Embryonic facial prominence (tissue), 1 donor: ENCODE results near the gene IL10RB.
"Not testable (repeated sequence)": the region's sequence is repeated elsewhere in the genome, so short reads cannot be mapped to it uniquely, and the experiment has no call there.

Source experiments
- DNase-seq: peaks from one replicate; pipeline ENCODE4 v3.0.0-alpha.2; 2016; ENCODE audit errors: extremely low spot score

IL10RB gene

DNA sequence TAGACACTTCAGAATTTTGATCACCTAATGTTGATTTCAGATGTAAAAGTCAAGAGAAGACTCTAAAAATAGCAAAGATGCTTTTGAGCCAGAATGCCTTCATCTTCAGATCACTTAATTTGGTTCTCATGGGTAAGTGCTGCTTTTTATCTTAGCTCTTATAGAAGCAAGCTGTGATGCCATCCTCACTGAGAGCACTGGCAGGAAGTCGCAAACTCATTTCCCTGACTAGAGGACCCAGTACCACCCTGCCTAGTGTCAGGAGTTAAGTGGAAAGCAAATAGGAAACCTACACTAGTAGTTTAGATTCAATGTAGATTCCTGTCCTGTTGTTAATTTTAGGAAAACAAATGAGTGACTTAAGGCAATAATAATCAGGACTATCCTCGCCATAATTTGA lies 24.3 kb upstream of the IL10RB start:
- no peak for DNase-seq

DNA sequence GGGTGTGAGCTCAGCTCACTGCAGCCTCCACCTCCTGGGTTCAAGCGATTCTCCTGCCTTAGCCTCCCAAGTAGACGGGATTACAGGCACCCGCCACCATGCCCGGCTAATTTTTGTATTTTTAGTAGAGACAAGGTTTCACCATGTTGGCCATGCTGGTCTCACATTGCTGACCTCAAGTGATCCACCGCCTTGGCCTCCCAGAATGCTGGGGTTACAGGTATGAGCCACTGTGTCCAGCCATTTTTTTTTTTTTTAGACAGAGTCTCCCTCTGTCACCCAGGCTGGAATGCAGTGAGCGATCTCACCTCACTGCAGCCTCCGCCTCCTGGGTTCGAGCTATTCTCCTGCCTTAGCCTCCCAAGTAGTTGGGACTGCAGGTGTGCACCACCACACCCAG lies 23.3 kb upstream of the IL10RB start:
- not testable (repeated sequence) for DNase-seq

DNA sequence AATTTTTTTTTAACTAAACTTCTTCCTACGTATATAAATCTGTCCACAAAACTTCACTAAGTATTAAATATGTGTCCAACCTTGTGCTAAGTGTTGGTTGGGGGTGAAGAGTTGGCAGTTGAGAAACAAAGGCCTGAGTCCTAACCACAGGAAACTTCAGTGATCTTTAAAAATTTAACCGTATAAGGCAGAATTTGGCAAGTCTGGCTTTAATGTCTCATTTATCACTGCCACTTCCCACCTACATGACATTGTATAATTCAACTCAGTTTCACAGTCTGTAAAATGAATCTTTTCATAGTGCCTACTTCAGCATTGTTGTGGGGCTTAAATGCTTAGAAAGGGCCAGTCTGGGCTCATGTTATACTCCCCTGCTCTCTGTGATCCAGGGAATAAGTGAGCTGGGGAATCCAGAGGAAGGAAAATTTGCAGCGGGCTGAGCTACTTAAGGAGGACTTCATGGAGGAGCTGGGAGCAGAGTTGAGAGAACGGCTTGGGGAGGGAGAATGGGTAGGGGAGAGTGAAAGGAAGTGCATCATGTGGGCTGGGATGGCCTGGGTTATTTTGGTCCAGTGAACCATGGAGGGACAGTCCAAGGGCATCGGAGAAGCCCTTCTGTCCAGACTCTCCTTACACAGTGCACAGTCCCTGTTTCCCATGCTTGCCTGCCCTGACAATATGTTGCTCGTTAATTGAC lies 21.9 kb upstream of the IL10RB start:
- no peak for DNase-seq

DNA sequence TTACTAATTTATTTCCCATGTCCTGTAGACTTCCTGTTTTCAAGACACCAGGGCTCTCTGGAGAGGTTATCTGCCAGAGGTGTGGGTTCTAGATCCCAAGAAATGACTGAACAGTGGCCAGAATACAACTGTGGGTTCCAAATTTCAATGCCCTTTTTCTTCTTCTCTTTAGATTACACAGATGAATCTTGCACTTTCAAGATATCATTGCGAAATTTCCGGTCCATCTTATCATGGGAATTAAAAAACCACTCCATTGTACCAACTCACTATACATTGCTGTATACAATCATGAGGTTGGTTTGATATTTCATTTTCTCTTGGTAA lies 21.4 kb upstream of the IL10RB start:
- DNase-seq = no peak

DNA sequence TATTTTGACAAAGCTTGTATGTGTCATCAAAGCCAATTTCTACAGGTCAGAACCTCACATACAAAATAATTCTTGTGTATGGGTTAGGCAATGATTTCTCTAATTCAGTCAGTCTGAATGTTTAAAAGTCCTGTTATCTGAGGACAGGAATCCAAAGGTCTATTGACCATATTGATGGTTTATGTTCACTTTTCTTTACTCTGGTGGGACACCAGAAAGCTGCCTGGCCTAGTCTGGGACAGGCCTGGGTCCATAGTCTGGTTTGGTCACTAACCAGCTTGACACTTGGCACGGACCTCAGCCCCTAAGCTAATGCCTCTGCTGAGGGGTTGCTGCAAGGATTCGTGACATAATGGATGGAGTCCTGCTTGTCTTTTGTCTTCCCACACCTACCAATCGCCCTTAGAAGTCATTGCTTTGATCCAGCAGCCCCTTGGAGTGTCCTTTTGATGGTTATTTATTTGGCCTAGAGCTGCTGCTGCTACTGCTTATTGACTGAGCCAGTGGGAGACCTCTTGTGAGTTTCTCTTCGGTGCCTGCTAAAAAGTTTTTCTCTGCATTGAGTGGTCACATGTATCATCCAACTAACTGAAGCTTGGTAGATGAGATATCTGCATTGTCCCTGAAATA lies 20.8 kb upstream of the IL10RB start:
- no peak for DNase-seq

DNA sequence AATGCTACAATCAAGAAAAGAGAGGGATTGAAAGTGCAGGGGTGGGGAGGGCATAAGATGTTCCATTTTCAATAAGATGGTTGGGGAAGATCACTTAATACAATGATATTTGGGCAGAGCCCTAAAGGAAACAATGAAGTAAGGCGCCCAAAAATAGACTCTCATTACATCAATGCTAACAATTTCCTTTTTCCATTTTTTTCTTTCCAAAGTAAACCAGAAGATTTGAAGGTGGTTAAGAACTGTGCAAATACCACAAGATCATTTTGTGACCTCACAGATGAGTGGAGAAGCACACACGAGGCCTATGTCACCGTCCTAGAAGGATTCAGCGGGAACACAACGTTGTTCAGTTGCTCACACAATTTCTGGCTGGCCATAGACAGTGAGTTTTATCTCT lies 19.7 kb upstream of the IL10RB start:
- DNase-seq = no peak

DNA sequence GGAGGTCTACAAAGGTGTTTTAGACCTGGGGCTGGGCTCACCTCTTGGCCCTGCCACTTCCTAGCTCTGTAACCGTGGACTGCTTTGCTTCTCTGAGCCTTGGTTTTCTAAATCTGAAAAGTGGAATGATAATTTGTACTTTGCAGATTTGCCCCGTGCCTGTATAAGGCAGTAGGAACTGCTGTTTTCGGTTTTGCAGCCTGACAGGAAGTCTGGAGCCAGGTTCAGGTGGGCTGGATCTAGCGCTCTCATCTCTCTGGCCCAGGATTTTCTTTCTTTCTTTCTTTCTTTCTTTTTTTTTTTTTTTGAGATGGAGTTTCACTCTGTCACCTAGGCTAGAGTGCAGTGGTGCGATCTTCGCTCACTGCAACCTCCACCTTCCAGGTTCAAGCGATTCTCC lies 19.2 kb upstream of the IL10RB start:
- no peak for DNase-seq

DNA sequence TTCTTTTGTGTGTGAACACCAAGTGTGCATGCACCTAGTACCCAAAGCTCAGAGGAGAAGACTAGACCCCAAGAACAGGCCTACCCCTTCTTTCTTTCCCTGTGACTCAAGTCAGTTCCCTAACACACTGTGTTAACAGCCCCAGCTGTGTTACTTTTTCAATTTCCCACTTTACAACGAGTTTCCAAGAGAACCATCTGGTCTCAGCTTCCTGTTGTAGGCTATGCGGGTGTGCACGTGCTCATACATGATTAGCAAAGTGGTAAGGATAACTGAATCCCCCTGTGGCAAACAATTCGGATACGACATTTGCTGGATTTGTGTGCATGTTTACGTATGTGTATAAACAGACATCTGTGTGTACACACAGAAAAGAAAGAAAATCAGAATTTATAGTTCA lies 18.6 kb upstream of the IL10RB start:
- no peak for DNase-seq

DNA sequence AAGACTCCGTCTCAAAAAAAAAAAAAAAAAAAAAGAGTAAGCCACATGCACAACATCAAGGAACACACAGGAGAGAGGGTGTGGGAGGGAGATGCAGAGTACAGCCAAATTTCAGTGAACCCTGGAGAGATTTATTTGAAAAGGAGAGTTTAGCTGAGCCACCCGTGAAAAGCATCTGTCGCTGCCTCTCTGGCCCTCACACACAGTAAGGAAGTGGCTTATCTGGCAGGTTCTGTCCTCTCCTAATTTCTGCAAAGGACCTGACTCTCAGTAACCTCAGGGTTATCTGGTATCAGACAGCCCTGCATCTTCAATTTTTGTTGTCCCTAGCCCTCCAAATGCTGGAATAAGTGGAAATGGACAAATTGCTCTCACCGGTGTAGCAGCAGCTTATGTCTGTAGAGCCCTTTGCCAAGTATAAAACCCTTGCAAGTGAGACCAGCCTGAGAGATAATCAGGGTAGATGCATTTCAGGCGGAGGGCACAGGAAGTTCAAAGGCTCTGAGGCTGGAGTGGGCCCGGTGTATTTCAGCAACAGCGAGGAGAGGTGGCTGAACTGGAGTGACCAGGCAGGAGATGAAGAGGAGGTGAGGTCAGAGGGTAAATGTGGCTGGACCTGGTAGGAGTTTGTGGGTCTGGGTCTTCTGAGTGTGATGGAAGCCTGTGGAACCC lies 16.7 kb upstream of the IL10RB start:
- DNase-seq = no peak

DNA sequence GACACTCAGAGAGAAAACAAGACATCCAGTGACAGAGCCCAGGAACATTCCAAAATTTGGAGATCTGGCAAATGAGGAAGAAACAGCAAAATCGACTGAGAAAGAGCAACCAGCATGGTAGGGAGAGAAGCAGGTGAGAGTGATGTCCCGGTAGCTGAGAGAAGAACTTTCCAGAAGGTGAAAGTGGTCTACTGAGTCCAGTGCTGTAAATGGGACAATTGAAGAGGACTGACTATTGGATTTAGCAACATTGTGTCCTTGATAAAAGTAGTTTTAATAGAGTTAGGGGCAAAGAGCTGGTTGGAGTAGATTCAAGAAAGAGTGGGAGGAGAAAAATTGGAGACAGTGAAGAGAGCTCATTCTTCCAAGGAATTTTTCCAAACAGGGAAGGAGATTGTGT lies 15.0 kb upstream of the IL10RB start:
- no peak for DNase-seq

DNA sequence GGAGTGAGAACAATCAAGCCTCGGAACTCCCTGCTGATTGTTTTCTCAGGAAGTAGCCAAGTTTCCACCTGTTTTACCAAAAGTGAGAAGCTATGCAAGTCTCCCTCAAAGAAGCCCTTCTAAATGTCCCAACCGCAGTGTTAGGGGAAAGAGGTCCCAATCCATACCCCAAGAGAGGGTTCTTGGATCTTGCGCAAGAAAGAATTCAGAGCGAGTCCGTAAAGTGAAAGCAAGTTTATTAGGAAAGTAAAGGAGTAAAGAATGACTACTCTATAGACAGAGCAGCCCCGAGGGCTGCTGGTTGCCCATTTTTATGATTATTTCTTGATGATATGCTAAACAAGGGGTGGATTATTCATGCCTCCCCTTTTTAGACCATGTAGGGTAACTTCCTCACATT lies 12.8 kb upstream of the IL10RB start:
- not testable (repeated sequence) for DNase-seq

DNA sequence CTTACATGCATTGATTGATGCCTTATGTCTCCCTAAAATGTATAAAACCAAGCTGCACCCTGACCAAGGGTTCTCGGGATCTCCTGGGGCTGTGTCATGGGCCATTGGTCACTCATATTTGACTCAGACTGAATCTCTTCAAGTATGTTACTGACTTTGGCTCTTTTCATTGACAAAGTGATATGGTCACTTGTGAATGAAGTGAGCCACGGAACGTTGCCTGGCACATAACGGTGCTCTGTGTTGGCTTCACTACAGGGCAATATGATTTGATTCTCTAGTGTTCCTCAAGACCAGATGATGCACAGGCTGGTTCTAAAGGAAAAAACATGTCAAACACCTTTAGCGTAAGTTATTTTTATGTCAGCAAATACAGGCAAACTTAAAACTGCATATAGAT lies 11.4 kb upstream of the IL10RB start:
- no peak for DNase-seq

DNA sequence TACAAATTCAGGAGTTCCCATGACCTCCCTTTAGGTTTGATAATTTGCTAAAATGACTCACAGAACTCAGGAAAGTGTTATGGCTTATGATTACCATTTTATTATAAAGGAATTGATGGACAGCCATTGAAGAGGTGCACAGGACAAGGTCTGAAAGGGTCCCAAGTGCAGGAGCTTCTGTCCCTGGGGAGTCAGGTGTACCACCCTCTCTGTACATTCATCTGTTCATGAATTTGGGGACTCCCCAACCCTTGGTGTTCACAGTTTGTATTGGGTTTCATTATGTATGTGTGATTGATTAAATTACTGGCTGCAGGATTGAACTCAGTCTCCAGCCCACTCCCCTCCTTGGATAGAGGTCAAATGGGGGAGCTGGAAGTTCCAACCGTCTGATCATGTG lies 10.8 kb upstream of the IL10RB start:
- no peak for DNase-seq

DNA sequence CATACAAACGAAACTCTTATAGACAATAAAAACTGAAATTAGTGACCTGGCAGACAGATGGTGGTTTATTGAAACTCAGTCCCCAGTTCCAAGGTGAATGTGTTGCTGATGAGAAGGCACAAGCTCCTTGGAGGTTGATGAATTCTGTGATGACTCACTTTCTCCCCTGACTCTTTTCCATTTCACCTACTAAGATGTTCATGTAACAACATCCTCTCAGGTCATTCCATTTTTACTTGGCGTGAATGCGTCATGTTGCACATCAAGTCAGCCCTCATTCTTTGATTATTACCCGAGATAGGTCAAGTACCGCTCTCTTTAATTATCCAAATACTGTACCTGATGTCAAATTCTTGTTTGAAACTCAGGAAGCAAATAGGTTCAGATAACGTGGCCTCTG lies 10.1 kb upstream of the IL10RB start:
- no peak for DNase-seq

DNA sequence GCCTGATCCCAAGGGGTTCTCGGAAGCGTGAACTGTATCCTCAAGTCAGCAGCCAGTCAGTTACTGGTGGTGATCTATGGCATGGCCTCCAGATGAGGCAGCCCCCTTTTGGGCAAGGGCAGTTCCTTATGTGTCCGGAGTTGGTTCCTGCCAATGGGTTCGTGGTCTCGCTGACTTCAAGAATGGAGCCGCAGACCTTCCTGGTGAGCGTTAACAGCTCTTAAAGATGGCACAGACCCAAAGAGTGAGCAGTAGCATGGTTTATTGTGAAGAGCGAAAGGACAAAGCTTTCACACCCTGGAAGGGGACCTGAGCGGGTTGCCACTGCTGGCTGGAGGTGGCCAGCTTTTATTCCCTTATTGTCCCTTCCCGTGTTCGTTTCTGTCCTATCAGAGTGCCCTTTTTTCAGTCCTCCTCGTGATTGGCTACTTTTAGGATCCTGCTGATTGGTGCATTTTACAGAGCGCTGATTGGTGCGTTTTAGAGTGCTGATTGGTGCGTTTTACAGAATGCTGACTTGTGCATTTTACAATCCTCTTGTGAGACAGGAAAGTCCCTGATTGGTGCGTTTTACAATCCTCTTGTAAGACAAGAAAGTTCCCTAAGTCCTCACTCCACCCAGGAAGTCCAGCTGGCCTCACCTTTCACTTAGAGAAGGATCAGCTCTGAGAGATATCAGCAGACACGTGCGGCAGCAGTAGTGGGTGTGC lies 8.9 kb upstream of the IL10RB start:
- no peak for DNase-seq

DNA sequence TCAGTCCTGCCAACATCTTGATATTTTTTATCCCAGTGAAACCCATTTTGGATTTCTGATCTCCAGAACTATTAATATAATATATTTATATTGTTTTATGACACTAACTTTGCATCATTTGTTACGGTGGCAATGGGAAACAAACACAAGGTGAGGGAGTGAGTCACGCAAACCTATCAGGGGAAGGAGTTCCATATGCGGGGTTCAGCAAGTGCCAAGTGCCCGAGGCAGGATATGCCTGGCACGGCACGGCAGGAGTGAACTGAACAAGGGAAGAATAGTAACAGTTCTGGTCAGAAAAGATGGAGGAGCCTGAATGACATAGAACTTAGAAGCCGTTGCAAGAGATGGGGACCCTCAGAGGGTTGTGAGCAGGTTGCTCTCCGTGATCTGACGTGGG lies 7.7 kb upstream of the IL10RB start:
- no peak for DNase-seq

DNA sequence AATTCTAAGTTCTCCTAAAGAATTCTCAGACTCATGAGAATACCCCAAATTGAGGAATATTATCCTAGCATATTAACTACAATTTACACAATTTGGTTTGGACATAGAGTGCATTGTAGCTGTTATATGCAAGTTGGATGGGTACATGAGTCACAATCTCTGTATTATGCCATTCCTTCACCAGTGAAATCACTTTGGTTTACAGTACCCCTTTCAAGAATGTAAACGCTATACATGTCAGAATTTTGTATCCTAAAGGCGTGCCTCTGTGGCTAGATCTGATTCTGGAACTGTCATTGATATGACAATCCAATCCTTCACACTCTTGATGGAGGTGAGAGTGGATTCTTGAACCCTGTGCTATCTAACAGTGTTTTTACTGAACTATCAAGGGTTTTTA lies 6.7 kb upstream of the IL10RB start:
- DNase-seq = no peak

DNA sequence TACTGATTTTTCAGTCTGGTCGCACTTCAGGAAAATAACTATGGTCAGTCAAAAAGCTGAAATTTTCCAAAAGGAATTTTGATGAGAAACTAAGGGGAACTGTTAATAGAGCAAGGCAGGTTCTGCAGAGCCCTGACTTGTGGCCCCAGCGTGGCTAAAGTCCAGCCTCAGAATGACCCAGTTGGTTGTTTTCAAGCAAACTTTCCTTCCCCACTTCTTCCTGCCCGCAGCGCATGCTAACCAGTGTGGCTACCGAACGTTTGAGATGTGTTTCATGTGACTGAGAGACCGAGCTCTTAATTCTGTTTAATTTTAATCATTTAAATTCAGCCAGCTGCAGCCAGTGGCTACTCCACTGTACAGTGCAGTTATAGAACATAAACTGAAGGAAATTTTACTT lies 6.2 kb upstream of the IL10RB start:
- no peak for DNase-seq

DNA sequence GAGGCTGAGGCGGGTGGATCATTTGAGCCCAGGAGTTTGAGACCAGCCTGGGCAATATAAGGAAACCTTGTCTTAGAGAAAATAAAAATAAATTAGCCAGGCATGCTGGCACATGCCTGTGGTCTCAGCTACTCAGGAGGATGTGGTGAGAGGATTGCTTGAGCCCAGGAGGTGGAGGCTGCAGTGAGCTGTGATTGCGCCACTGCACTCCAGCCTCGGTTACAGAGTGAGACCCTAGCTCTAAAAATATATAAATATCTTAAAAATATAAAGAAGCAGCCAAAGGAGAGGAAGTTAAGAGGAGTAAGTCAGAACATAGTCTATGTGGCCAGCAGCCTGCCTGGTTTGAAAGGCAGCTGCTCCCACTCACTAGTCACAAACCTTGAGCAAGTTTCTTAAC lies 4.5 kb upstream of the IL10RB start:
- DNase-seq = no peak

DNA sequence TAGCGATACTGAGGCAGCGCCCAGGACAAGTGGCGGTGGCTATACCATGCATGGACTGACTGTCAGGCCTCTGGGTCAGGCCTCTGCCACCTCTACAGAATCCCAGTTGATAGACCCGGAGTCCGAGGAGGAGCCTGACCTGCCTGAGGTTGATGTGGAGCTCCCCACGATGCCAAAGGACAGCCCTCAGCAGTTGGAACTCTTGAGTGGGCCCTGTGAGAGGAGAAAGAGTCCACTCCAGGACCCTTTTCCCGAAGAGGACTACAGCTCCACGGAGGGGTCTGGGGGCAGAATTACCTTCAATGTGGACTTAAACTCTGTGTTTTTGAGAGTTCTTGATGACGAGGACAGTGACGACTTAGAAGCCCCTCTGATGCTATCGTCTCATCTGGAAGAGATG lies 3.2 kb upstream of the IL10RB start:
- no peak for DNase-seq

DNA sequence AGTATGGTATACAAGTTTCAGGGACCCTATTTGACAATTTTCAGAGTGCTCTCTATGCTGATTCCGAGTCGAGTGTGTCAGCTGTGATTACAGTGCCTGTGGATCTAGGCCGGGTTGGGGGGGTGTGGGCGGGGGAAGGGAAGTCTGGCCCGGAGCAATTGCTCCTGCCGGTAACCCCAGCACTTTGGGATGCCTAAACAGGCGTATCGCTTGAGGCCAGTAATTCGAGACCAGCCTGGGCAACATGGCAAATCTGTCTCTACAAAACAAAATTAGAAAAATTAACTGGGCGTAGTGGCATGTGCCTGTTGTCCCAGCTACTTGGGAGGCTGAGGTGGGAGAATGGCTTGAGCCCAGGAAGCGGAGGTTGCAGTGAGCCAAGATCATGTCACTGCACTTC lies 1.6 kb upstream of the IL10RB start:
- DNase-seq = no peak

DNA sequence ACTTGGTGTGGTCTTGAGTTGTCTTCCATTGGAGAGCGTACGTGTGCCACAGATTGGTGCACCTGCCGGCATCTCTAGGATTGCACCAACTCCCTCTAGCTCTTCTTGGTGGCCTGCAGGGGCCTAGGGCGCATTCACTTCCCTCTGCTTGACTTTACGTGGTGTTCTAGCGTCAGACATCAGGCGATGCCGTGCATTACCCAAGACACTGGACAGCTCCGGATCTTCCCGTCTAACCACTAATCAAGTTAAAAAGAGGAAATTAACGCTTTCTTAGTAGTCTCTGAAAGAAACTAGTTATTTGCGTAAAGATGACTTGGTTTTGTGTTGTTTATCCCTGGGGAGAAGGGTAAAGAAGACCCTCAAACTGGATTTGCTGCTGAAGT lies 510 bp upstream of the IL10RB start:
- peak; percentile 19 for DNase-seq

DNA sequence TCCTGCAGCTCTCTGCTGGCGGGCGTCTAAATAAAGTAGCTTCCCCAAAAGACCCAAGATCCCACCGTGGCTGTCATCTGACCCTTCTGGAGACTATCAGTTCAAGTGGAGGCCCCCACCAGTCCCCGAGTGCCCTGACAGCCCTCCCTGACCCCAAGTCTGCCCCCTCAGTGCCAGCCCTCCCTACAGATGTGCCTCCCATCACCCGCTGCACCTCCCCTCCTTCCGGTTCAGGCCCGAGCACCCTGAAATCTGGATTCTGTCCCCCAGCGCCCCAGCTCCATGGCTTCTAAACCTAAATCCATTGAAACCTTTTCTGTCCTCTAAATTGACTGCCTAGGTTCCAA lies 595 bp downstream of the IL10RB start:
- no peak for DNase-seq
